C4-2B (cell line): Measurements from ENCODE around the gene ADCY1.

ENCODE experiments used
- ZFX ChIP-seq: fragments of 450-650 bp; IDR thresholded peaks from 2 replicates; pipeline ENCODE4 v1.6.1; 2017
- TF ChIP-seq, protein P1 (sequence below): fragments of 450-650 bp; conservative IDR thresholded peaks from 2 replicates; pipeline ENCODE4 v1.5.1; 2017; ENCODE audit warnings: mild to moderate bottlenecking

DNA sequence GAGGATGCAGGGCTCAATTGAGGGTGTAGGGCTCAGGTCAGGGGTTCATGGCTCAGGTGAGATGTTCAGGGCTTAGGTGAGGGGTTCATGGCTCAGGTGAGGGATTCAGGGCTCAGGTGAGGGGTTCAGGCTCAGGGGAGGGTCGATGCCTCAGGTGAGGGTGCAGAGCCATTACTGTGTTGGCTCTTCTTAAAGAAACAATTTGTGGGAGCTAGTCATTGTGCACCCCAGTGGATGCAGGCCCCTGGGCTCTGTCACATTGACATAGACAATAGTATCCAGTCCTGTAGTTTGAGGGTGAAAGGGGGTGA, 86.7 kb downstream of the ADCY1 start:
- TF ChIP-seq, protein P1, sequence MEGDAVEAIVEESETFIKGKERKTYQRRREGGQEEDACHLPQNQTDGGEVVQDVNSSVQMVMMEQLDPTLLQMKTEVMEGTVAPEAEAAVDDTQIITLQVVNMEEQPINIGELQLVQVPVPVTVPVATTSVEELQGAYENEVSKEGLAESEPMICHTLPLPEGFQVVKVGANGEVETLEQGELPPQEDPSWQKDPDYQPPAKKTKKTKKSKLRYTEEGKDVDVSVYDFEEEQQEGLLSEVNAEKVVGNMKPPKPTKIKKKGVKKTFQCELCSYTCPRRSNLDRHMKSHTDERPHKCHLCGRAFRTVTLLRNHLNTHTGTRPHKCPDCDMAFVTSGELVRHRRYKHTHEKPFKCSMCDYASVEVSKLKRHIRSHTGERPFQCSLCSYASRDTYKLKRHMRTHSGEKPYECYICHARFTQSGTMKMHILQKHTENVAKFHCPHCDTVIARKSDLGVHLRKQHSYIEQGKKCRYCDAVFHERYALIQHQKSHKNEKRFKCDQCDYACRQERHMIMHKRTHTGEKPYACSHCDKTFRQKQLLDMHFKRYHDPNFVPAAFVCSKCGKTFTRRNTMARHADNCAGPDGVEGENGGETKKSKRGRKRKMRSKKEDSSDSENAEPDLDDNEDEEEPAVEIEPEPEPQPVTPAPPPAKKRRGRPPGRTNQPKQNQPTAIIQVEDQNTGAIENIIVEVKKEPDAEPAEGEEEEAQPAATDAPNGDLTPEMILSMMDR, result no peak
- TF ChIP-seq ZFX, result no peak
